NCI-H2081 (cell line): Measurements from ENCODE around the gene AKAP10.
"Not testable (repeated sequence)": the region's sequence is repeated elsewhere in the genome, so short reads cannot be mapped to it uniquely, and the experiment has no call there.

Experiments
- DNase-seq, 2 experiments: peaks; one replicate each; lab custom pipeline; 2025; lab: John Stamatoyannopoulos, UW

Gene AKAP10

GRCh38 chr17:19978805-19979211 lies 1.2 kb upstream of the AKAP10 start:
- no peak for DNase-seq

- no peak for DNase-seq
Observed at GRCh38 chr17:19978209-19978802, 678 bp upstream of the AKAP10 start.

GRCh38 chr17:19975601-19976000 lies 2.0 kb downstream of the AKAP10 start:
- DNase-seq = peak in 1 of 2 experiments; percentile 7

GRCh38 chr17:19973156-19973555 lies 4.5 kb downstream of the AKAP10 start:
- no peak for DNase-seq

GRCh38 chr17:19962954-19963353 lies 14.7 kb downstream of the AKAP10 start:
- DNase-seq = not testable (repeated sequence)

- no peak for DNase-seq
Observed at GRCh38 chr17:19958023-19958422, 19.6 kb downstream of the AKAP10 start.

GRCh38 chr17:19955099-19955498 lies 22.5 kb downstream of the AKAP10 start:
- DNase-seq = no peak

- not testable (repeated sequence) for DNase-seq
Observed at GRCh38 chr17:19951411-19951810, 26.2 kb downstream of the AKAP10 start.

- DNase-seq = not testable (repeated sequence)
Observed at GRCh38 chr17:19950624-19951195, 26.9 kb downstream of the AKAP10 start.

- no peak for DNase-seq
Observed at GRCh38 chr17:19948116-19948943, 29.3 kb downstream of the AKAP10 start.

GRCh38 chr17:19946921-19947320 lies 30.7 kb downstream of the AKAP10 start:
- DNase-seq = no peak

GRCh38 chr17:19945009-19945626 lies 32.5 kb downstream of the AKAP10 start:
- no peak for DNase-seq

- no peak for DNase-seq
Observed at GRCh38 chr17:19943599-19943998, 34.0 kb downstream of the AKAP10 start.

- DNase-seq = no peak
Observed at GRCh38 chr17:19943026-19943425, 34.6 kb downstream of the AKAP10 start.

GRCh38 chr17:19940722-19941464 lies 36.7 kb downstream of the AKAP10 start:
- DNase-seq = no peak

- DNase-seq = no peak
Observed at GRCh38 chr17:19939993-19940721, 37.5 kb downstream of the AKAP10 start.

GRCh38 chr17:19938736-19939135 lies 38.9 kb downstream of the AKAP10 start:
- no peak for DNase-seq

- DNase-seq = no peak
Observed at GRCh38 chr17:19937522-19937921, 40.1 kb downstream of the AKAP10 start.

GRCh38 chr17:19935169-19935568 lies 42.5 kb downstream of the AKAP10 start:
- no peak for DNase-seq

- DNase-seq = no peak
Observed at GRCh38 chr17:19933628-19934027, 44.0 kb downstream of the AKAP10 start.

GRCh38 chr17:19933221-19933620 lies 44.4 kb downstream of the AKAP10 start:
- no peak for DNase-seq
